ENCODE measurements around the gene FARP1.

Gene FARP1

DNA sequence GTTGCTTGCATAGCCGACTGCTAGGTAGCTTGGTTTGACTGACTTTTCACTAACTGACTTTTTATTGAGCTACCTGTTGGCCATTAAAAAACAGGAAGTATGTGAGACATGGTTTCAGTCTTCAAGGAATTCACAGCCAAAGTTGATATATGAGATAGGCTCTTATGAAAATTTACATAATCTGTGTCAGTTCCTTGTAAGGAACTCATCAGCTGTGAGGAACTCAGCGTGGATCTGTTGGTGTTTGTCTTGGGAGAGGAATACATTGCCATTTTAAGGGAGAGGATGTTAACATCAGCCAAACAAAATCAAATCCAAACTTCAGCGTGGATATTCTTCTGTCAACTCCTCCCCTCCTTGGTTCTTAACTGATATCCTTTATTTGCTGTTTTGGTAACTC lies 32.1 kb downstream of the FARP1 start:
- no peak for DNase-seq (ENCODE audit: low read depth in 3 of 3)

- DNase-seq (ENCODE audit: low read depth in 3 of 3) = no peak
These were observed 32.9 kb downstream of the FARP1 start for GRCh38 chr13:98175823-98176222.

- DNase-seq (ENCODE audit: low read depth in 3 of 3) = no peak
These were observed 34.1 kb downstream of the FARP1 start, which contains the start of gene RNF113B for GRCh38 chr13:98176777-98177608. TSS of gene RNF113B (minus strand) at chr13:98177269. CDS start at chr13:98177236, 33 bp downstream.

DNA sequence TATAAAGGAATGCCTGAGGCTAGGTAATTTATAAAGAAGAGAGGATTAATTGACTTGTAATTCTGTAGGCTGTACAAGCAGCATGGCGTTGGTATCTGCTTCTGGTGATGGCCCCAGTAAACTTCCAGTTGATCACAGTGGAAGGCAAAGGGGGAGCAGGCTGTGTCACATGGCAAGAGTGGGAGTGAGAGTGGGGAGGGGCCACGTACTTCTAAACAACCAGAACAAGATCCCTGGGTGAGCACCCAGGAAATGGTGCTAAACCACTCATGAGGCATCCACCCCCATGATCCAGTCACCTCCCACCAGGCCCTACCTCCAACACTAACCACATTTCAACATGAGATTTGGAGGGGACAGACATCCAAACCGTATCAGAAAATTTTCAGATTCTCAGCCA lies 37.2 kb downstream of the FARP1 start:
- no peak for DNase-seq (ENCODE audit: low read depth in 3 of 3)

DNA sequence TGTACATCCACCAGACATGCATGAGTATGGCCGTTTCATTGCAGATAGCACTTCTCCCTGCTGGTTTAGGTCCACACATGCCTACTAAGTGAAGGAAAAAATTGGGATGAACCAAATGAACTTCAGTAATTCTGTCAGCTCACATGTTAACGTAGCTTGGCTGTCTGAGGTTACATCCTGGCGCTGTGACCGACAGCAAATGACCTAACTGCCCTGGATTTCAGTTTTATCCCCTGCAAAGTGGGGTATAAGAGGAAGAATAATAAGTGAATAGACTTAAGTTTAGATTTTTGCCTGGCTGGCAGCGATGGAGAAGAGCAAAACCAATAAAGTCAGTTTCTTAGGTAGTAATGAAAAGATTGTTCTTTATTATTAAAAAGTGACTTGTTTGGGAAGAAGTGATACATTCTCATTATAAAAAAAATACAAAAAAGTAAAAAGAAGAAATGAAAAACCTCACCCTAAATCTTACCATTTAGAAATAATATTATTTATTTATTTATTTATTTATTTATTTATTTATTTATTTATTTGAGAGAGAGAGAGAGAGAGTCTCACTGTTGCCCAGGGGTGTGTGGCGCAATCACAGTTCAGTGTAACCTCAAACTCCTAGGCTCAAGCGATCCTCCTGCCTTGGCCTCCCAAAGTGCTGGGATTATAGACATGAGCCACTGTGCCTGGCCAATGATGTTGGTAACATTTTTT lies 38.4 kb downstream of the FARP1 start:
- no peak for DNase-seq (ENCODE audit: low read depth in 3 of 3)

- DNase-seq (ENCODE audit: low read depth in 3 of 3) = no peak
These were observed 39.3 kb downstream of the FARP1 start for GRCh38 chr13:98182153-98182552.

DNA sequence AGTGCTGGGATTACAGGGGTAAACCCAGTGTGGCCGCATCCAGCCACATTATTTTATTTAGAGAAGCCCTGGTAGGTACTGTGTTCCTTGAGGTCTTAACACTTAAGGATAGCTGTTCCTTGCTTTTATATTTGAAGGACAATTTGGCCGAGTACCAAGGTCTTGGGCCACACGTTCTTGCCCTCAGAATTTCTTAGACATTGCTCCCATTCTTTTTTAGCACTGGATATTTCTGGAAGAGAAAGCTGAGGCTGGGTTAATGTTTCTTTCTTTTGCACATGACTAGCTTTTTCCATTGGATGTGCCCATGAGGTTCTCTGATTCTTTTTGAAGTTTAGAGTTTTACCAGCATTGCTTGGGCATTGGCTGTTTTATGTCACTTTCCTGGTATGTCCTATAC lies 39.7 kb downstream of the FARP1 start:
- DNase-seq (ENCODE audit: low read depth in 3 of 3) = no peak

- no peak for DNase-seq (ENCODE audit: low read depth in 3 of 3)
These were observed 41.9 kb downstream of the FARP1 start for GRCh38 chr13:98184792-98185191.

- no peak for DNase-seq (ENCODE audit: low read depth in 3 of 3)
These were observed 44.5 kb downstream of the FARP1 start for GRCh38 chr13:98187155-98187964.

DNA sequence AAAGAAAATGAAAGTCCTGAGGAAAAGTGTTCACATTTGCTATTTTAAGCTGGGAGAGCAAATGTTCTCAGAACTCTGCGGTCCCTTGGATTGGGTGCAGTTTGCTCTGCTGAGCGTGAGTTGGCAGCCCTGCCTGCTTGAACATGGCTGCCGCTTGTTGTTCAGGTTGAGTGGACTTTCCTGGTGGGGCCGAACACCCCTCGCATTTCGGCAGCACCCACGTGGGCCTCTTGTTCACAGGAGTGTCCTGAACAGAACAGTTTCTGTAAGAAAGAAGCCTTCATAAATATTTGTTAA lies 45.0 kb downstream of the FARP1 start:
- DNase-seq (ENCODE audit: low read depth in 3 of 3) = no peak

DNA sequence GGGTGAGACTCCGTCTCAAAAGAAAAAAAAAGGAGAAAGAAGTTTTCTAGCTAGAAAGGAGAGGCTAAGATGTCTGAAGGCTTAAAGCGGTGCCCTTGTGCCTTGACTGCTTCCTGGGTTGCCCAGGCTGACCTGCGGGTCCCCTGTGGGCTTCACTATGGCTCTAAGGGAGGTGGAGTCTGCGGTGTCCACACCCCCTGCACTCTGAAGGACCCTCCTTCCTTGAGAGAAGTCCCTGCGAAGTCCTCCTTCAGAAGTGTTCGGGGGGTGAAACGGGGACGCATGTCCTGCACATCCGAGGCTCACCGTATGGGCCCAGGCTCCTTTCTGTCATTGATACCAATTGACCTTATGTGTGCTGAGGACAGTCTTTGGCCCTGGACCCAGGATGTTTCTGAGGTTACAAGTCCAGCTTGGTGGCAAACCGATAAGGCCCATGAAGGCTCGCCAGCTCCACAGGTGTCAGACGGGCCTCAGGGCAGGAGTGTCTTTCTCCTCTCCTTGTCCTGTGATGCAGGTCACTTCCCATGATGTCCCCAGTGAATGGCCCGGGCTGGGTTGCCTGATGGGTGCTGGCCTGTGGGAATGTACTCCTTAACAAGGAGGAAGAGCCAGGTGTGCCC lies 45.8 kb downstream of the FARP1 start:
- DNase-seq (ENCODE audit: low read depth in 3 of 3) = no peak

GRCh38 chr13:98189841-98190505 lies 47.1 kb downstream of the FARP1 start:
- DNase-seq (ENCODE audit: low read depth in 3 of 3) = no peak

GRCh38 chr13:98190889-98191444 lies 48.1 kb downstream of the FARP1 start:
- no peak for DNase-seq (ENCODE audit: low read depth in 3 of 3)

DNA sequence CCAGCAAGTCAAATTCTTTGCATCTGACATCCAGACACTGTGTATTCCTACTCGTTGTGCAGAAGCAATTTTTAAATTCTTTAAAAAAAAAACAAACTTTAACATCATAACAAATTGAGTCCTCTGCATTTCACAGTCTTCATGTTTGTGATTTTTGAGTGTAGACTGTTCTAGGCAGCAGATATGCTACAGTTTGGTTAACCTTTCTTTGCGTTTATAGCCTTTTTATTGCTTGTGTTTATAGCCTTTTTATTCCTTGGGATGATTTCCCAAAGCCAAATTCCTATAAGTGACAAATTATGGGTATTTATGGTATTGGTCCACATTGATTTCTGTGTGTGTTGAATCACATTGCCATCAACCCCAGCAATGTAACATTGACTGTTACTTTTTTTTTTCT lies 49.1 kb downstream of the FARP1 start:
- DNase-seq (ENCODE audit: low read depth in 3 of 3) = no peak

DNA sequence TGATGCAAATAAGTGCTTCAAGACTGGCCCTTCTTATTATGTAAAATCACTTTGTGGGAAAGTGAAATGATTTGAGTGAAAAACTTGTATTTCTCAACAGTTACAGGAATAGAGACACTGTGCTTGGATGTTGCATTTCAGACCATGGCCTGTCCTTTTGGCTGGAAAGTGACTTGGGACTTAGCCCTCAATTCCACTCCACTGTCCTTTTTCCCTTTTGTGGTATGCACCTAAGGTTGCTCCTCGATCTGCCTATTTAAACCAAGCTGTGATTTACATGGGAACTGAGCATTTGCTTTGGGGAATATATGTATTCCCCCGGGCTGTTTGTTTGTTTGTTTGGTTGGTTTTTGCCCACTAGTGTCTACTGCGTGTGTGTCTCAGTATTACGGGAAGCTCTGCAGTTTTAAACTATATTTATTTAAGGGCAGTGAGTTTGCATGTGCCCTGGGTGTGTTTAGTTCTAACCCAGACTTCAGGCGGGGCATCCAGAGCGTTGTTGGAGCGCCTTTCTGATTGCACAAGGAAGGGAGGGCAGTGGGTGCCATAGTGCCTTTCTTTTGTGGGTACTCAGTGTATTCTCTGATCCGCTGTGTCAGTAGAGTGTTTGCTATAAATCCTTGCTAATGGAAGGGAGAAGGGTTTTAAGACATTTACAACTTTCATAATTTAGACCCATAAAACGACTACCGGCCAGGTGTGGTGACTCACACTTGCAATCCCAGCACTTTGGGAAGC lies 52.3 kb downstream of the FARP1 start:
- no peak for DNase-seq (ENCODE audit: low read depth in 3 of 3)

- no peak for DNase-seq (ENCODE audit: low read depth in 3 of 3)
These were observed 55.8 kb downstream of the FARP1 start for GRCh38 chr13:98198683-98199082.

DNA sequence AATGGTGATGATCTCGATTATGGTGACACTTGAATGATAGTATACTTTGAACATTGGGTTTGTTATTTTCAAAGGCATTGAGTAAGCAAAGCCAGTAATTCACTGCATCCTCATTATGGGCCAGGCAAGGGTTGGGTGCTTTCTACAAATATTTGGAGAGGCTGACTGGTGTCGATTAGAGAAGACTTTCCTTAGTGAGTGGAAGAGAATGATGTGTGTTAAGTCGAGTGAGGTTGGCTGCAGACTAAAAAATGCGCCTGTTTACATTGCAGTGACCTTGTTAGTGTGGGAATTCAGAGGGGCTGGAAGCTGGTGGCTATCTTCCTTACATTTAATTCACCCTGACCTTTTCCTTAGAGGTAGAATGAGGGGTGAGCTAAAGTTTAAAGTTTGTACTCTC lies 56.6 kb downstream of the FARP1 start:
- DNase-seq (ENCODE audit: low read depth in 3 of 3) = no peak

DNA sequence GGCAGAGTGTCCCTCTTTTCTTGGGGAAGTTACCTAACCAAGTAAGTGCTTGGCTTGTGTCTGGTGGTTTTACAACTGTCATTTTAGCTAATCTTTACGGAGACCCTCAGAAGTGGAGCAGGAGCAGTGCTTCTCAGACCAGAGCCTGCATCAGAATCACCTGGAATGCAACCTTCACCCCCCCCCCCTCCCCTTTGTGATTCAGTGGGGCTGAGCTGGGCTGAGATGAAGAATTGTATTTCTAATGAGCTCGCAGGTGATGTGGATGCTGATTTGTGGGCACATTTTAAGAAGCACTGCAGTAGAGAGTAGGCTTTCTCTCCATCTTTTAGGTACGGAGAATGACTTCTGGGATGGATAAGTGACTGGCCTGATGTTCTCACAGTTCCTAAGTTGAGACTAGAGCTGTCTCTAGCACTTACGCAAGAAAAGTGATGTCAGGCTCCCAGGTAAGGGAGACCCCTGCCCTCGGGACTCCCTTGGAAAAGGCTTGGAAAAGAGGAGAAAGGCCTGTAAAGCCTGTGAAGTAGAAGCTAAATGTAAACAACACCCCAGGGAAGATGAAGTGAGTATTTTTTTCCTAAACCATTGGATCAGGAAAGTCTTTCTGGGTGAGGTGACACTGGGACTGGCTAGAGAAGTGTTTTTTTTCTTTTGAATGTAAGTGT lies 57.5 kb downstream of the FARP1 start:
- DNase-seq (ENCODE audit: low read depth in 3 of 3) = no peak

DNA sequence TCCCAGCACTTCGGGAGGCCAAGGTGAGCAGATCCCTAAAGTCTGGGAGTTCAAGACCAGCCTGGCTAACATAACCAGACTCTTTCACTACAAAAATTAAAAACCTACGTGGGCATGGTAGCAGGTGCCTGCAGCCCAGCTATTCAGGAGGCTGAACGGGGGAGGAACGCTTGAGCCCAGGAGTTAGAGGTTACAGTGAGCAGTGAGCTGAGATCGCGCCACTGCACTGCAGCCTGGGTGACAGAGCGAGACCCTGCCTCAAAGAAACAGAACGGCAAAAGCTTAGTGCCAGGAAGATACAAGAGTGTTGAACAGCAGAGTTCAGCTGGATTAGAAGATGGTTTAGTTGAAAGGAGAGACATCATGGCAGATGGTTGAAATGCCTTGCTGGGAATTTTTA lies 58.3 kb downstream of the FARP1 start:
- no peak for DNase-seq (ENCODE audit: low read depth in 3 of 3)

DNA sequence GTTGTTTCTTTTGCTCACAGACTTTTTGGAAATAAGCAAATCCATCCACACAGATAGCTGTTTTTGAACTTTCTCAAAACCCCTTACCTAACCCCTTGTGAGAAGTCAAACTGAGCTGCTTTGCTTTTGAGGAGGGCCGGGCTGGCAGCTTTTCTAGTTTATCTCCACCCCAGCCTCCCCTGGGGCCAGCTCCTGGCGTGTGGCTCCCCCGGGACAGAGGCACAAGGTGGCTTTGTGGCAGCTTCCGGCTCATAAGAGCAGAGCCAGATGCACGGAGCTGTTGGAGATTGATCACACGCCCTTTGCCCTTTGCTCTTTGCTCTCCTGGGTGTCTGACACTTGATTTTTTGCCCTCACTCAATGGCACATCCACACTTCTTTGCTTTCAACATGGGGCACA lies 59.1 kb downstream of the FARP1 start:
- DNase-seq (ENCODE audit: low read depth in 3 of 3) = no peak

Data from stimulated activated CD4-positive, alpha-beta T cell treated with anti-CD3 and anti-CD28 coated beads, TNF-alpha, amount 100 ng/mL, for 4 hours (primary cell).